Endodermal cell (in vitro differentiated cells): Measurements from ENCODE around the gene EID2B. TPM values are rescaled to one million over a fixed set of nuclear protein-coding genes. Genes with fewer than 3 reads are reported as not detected.

Experiments
- DNase-seq: peaks from one replicate; pipeline ENCODE4 v3.0.0-alpha.2; 2017
- H3K27ac ChIP-seq: 2 replicates; pipeline ENCODE4 v1.5.1; 2013; ENCODE audit warnings: mild to moderate bottlenecking, low read depth, low read length, moderate library complexity
- H3K27me3 ChIP-seq: 2 replicates; pipeline ENCODE4 v1.6.1; 2013; ENCODE audit warnings: mild to moderate bottlenecking, low read length, moderate library complexity; ENCODE audit not compliant: insufficient read depth, control insufficient read depth, poor library complexity, severe bottlenecking
- H3K36me3 ChIP-seq: 2 replicates; pipeline ENCODE4 v1.7.0; 2013; ENCODE audit warnings: mild to moderate bottlenecking, low read length, moderate library complexity; ENCODE audit not compliant: control insufficient read depth, insufficient read depth
- H3K4me1 ChIP-seq: one replicate; pipeline ENCODE4 v1.7.0; 2013; ENCODE audit warnings: low read length; ENCODE audit not compliant: control insufficient read depth, insufficient read depth
- H3K4me3 ChIP-seq: 2 replicates; pipeline ENCODE4 v1.5.1; 2013; ENCODE audit warnings: mild to moderate bottlenecking, low read length, moderate library complexity
- H3K9ac ChIP-seq: 2 replicates; pipeline ENCODE4 v1.6.1; 2013; ENCODE audit warnings: mild to moderate bottlenecking, low read length, moderate library complexity; ENCODE audit not compliant: poor library complexity, severe bottlenecking; ENCODE audit errors: extremely low read depth
- H3K9me3 ChIP-seq: 2 replicates; pipeline ENCODE4 v1.6.1; 2013; ENCODE audit warnings: mild to moderate bottlenecking, low read length, moderate library complexity; ENCODE audit not compliant: control insufficient read depth
- H3K27ac Mint-ChIP-seq: 2 replicates; pipeline ENCODE4 v1.8.0; 2020; ENCODE audit warnings: mixed read lengths
- H3K27me3 Mint-ChIP-seq: 2 replicates; pipeline ENCODE4 v1.8.0; 2021; ENCODE audit warnings: mild to moderate bottlenecking, mixed read lengths; ENCODE audit not compliant: insufficient read depth
- H3K36me3 Mint-ChIP-seq: 2 replicates; pipeline ENCODE4 v1.8.0; 2020; ENCODE audit warnings: low read depth, mixed read lengths
- H3K4me1 Mint-ChIP-seq: 2 replicates; pipeline ENCODE4 v1.8.0; 2020; ENCODE audit warnings: mixed read lengths
- H3K4me3 Mint-ChIP-seq: 2 replicates; pipeline ENCODE4 v1.8.0; 2020; ENCODE audit warnings: mild to moderate bottlenecking, moderate library complexity, mixed read lengths
- H3K9me3 Mint-ChIP-seq: 2 replicates; pipeline ENCODE4 v1.8.0; 2020; ENCODE audit warnings: mild to moderate bottlenecking, mixed read lengths
- WGBS, 2 experiments: methylation state at CpG; one replicate each; pipeline versions ENCODE4 v1.1.5 to v1.1.7; 2013; ENCODE audit warnings: missing lambda C conversion rate in 2 of 2, mixed read lengths in 1 of 2; ENCODE audit not compliant: insufficient coverage in 1 of 2, insufficient read length in 1 of 2; 5-methylcytosine and 5-hydroxymethylcytosine counted together
- total RNA-seq, 2 donors: library from RNA; stranded (reverse); fragmentation: NEBNext Ultra II Directional in 1 of 2; extraction: Animal tissue kit (Norgen Biotek cat#: 25700) in 1 of 2; gene quantifications; 2 replicates in 1 of 2; 3 replicates in 1 of 2; pipeline ENCODE4 v1.2.1, GENCODE V29; 2021
- TF ChIP-seq, protein P1 (sequence below): fragments of 200-600 bp; sonication (generic); conservative IDR thresholded peaks from 2 replicates; pipeline ENCODE4 v1.5.0; 2021; ENCODE audit warnings: antibody characterized with exemption, mild to moderate bottlenecking

The EID2B gene
- total RNA-seq, 2 donors from 2014 or later: 1.2 to 3.8 TPM

DNA sequence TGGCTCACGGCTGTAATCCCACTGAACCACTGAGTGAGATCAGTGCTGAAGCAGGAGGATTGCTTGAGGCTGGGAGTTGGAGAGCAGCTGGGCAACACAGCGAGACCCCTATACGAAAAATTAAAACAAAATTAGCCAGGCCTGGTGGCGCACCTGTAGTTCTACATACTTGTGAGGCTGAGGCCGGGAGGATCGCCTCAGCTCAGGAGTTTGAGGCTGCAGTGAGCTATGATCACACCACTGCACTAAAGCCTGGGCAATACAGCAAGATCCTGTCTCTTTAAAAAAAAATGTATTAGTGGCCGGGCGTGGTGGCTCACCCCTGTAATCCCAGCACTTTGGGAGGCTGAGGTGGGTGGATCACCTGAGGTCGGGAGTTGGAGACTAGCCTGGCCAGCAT, 24.0 kb downstream of the EID2B start:
- H3K27me3 ChIP-seq: peaks cover 66% of the 10 kb centered on the region
- H3K4me1 Mint-ChIP-seq: no peaks in the 10 kb centered on the region
- no peak overlapping the region for H3K4me3 ChIP-seq
- no peaks in the 10 kb centered on the region for H3K36me3 ChIP-seq
- no peak overlapping the region for H3K27ac Mint-ChIP-seq
- H3K9me3 ChIP-seq: peaks cover 5% of the 10 kb centered on the region
- H3K4me3 Mint-ChIP-seq: no peak overlapping the region
- peaks cover 79% of the 10 kb centered on the region for H3K27me3 Mint-ChIP-seq
- H3K27ac ChIP-seq: no peak overlapping the region
- no peak overlapping the region for H3K9ac ChIP-seq
- DNase-seq: no peak
- 93 to 95% methylated on average over 8 to 9 of the region's 9 CpGs for WGBS, 2 experiments
- TF ChIP-seq, protein P1, sequence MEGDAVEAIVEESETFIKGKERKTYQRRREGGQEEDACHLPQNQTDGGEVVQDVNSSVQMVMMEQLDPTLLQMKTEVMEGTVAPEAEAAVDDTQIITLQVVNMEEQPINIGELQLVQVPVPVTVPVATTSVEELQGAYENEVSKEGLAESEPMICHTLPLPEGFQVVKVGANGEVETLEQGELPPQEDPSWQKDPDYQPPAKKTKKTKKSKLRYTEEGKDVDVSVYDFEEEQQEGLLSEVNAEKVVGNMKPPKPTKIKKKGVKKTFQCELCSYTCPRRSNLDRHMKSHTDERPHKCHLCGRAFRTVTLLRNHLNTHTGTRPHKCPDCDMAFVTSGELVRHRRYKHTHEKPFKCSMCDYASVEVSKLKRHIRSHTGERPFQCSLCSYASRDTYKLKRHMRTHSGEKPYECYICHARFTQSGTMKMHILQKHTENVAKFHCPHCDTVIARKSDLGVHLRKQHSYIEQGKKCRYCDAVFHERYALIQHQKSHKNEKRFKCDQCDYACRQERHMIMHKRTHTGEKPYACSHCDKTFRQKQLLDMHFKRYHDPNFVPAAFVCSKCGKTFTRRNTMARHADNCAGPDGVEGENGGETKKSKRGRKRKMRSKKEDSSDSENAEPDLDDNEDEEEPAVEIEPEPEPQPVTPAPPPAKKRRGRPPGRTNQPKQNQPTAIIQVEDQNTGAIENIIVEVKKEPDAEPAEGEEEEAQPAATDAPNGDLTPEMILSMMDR: no peak
- peaks cover 8% of the 10 kb centered on the region for H3K9me3 Mint-ChIP-seq
- H3K4me1 ChIP-seq: no peaks in the 10 kb centered on the region
- no peaks in the 10 kb centered on the region for H3K36me3 Mint-ChIP-seq

DNA sequence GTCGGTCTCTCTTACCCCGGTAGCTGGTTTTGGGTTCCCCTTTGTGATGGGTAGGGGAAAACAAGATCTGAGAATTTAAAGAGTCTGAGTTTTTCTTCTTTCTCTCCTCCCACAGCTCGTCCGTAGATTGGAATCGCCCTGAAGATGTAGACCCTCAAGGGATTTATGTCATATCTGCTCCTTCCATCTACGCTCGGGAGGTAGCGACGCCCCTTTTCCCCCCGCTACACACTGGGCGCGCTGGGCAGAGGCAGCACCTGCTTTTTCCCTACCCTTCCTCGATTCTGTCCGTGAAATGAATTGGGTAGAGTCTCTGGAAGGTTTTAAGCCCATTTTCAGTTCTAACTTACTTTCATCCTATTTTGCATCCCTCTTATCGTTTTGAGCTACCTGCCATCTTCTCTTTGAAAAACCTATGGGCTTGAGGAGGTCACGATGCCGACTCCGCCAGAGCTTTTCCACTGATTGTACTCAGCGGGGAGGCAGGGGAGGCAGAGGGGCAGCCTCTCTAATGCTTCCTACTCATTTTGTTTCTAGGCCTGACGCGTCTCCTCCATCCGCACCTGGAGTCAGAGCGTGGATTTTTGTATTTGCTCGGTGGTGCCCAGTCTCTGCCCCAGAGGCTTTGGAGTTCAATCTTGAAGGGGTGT, 24.8 kb downstream of the EID2B start:
- Histone ChIP-seq H3K9me3 (peaks cover 5% of the 10 kb centered on the region), H3K4me1 (no peaks in the 10 kb centered on the region), H3K27ac (no peak overlapping the region), H3K36me3 (no peaks in the 10 kb centered on the region), H3K4me3 (peak overlapping the region; percentile 79), H3K9ac (no peak overlapping the region), H3K27me3 (peaks cover 66% of the 10 kb centered on the region)
- Mint-ChIP-seq H3K9me3 (peaks cover 9% of the 10 kb centered on the region), H3K4me1 (no peaks in the 10 kb centered on the region), H3K27me3 (peaks cover 80% of the 10 kb centered on the region), H3K27ac (no peak overlapping the region), H3K36me3 (no peaks in the 10 kb centered on the region), H3K4me3 (peak overlapping the region; percentile 61)
- 36 to 45% methylated on average over 15 to 24 of the region's 24 CpGs for WGBS, 2 experiments
- TF ChIP-seq, protein P1: no peak
- DNase-seq: no peak

DNA sequence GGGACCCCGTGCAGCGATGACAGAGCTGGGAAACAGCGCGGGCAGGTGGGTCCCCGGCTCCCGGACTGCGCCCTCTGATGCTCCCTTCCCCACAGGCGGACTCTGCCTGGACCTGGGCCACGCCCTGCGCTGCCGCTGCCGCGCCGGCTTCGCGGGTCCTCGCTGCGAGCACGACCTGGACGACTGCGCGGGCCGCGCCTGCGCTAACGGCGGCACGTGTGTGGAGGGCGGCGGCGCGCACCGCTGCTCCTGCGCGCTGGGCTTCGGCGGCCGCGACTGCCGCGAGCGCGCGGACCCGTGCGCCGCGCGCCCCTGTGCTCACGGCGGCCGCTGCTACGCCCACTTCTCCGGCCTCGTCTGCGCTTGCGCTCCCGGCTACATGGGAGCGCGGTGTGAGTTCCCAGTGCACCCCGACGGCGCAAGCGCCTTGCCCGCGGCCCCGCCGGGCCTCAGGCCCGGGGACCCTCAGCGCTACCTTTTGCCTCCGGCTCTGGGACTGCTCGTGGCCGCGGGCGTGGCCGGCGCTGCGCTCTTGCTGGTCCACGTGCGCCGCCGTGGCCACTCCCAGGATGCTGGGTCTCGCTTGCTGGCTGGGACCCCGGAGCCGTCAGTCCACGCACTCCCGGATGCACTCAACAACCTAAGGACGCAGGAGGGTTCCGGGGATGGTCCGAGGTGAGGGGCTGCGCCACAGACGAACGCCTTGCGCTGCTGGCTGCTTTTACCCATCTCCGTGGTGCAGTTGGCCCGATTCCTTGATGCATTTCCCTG, 25.5 kb downstream of the EID2B start:
- H3K4me3 Mint-ChIP-seq: peak overlapping the region; percentile 61
- no peaks in the 10 kb centered on the region for H3K36me3 Mint-ChIP-seq
- Histone ChIP-seq H3K27ac (no peak overlapping the region), H3K9me3 (peaks cover 5% of the 10 kb centered on the region), H3K4me1 (no peaks in the 10 kb centered on the region), H3K27me3 (peaks cover 65% of the 10 kb centered on the region), H3K9ac (no peak overlapping the region), H3K4me3 (peak overlapping the region; percentile 79), H3K36me3 (no peaks in the 10 kb centered on the region)
- peaks cover 9% of the 10 kb centered on the region for H3K9me3 Mint-ChIP-seq
- no peak overlapping the region for H3K27ac Mint-ChIP-seq
- TF ChIP-seq, protein P1: no peak
- H3K27me3 Mint-ChIP-seq: peaks cover 79% of the 10 kb centered on the region
- DNase-seq: peak; percentile 91
- H3K4me1 Mint-ChIP-seq: no peaks in the 10 kb centered on the region
- WGBS, 2 experiments: 0 to 4% methylated on average over 35 to 96 of the region's 96 CpGs
